SK-N-SH (cell line): ENCODE data around the gene SH3GLB2. TPM values are rescaled to one million over a fixed set of nuclear protein-coding genes. Genes with fewer than 3 reads are reported as not detected.

Experiments used
- CTCF ChIA-PET: fragments of 300-600, 350-600 bp; formaldehyde crosslinking; extraction: SDS; loops from one replicate; lab custom pipeline; 2021; lab: Yijun Ruan, JAX
- POLR2A ChIA-PET: fragments of 350-600 bp; sonication (Branson Sonifier 250); formaldehyde crosslinking; extraction: SDS; loops from one replicate; lab custom pipeline; 2020; ENCODE audit warnings: antibody characterized with exemption, inconsistent platforms; lab: Yijun Ruan, JAX
- DNase-seq: peaks from one replicate; pipeline ENCODE4 v3.0.0; 2012
- H2AFZ ChIP-seq: fragments of 200-600 bp; sonication (generic); 2 replicates; pipeline ENCODE4 v1.8.1; 2016; ENCODE audit warnings: antibody characterized with exemption, mild to moderate bottlenecking, low read depth
- H3F3A ChIP-seq: fragments of 200-600 bp; sonication (generic); replicated peaks from 2 replicates; pipeline ENCODE3; 2016; ENCODE audit warnings: antibody characterized with exemption, mild to moderate bottlenecking; ENCODE audit not compliant: insufficient read depth
- H3K27ac ChIP-seq, 2 experiments: fragments of 200-500 bp in 1 of 2; fragments of 200-600 bp in 1 of 2; sonication (Bioruptor generic) in 1 of 2; sonication (generic), shearing (Covaris generic) in 1 of 2; 2 replicates each; pipeline versions ENCODE4 v1.5.1 to v1.6.1; 2014 to 2016; ENCODE audit warnings: low read depth in 2 of 2, inconsistent platforms in 1 of 2, low read length in 1 of 2, mild to moderate bottlenecking in 1 of 2, mixed read lengths in 1 of 2
- H3K27me3 ChIP-seq: fragments of 200-600 bp; sonication (generic), shearing (Covaris generic); 2 replicates; pipeline ENCODE4 v1.6.1; 2016; ENCODE audit warnings: mixed run types; ENCODE audit not compliant: insufficient read depth
- H3K36me3 ChIP-seq, 2 experiments: fragments of 200-500 bp in 1 of 2; fragments of 200-600 bp in 1 of 2; sonication (Bioruptor generic) in 1 of 2; sonication (generic) in 1 of 2; replicated peaks in 1 of 2; 2 replicates each; pipeline versions ENCODE3 to v1.5.1; 2014 to 2016; ENCODE audit warnings: low read length in 1 of 2, mild to moderate bottlenecking in 1 of 2; ENCODE audit not compliant: insufficient read depth in 2 of 2, control insufficient read depth in 1 of 2
- H3K4me1 ChIP-seq, 2 experiments: fragments of 200-500 bp in 1 of 2; fragments of 200-600 bp in 1 of 2; sonication (Bioruptor generic) in 1 of 2; sonication (generic), shearing (Covaris generic) in 1 of 2; 2 replicates each; pipeline versions ENCODE4 v1.5.1 to v1.6.1; 2014 to 2016; ENCODE audit warnings: low read depth in 1 of 2, low read length in 1 of 2, mixed run types in 1 of 2; ENCODE audit not compliant: insufficient read depth in 2 of 2, control insufficient read depth in 1 of 2
- H3K4me2 ChIP-seq: fragments of 200-600 bp; sonication (generic), shearing (Covaris generic); 2 replicates; pipeline ENCODE4 v1.6.1; 2017; ENCODE audit warnings: mixed run types
- H3K4me3 ChIP-seq, 2 experiments: fragments of 200-500 bp in 1 of 2; fragments of 200-600 bp in 1 of 2; sonication (Bioruptor generic) in 1 of 2; sonication (generic), shearing (Covaris generic) in 1 of 2; 2 replicates each; pipeline versions ENCODE4 v1.5.1 to v1.8.1; 2014 to 2016; ENCODE audit warnings: low read depth in 2 of 2, inconsistent platforms in 1 of 2, low read length in 1 of 2, mild to moderate bottlenecking in 1 of 2, mixed read lengths in 1 of 2, moderate library complexity in 1 of 2
- H3K79me2 ChIP-seq: fragments of 200-600 bp; sonication (generic); 2 replicates; pipeline ENCODE4 v1.8.1; 2017; ENCODE audit warnings: mild to moderate bottlenecking; ENCODE audit not compliant: insufficient read depth
- H3K9ac ChIP-seq: fragments of 200-600 bp; sonication (generic); 2 replicates; pipeline ENCODE4 v1.6.1; 2017; ENCODE audit warnings: mixed run types
- H3K9me2 ChIP-seq: fragments of 200-600 bp; sonication (generic); 2 replicates; pipeline ENCODE4 v1.6.1; 2017; ENCODE audit warnings: mixed run types
- H3K9me3 ChIP-seq: fragments of 200-600 bp; sonication (generic); 2 replicates; pipeline ENCODE4 v1.6.1; 2017; ENCODE audit warnings: mixed run types, mild to moderate bottlenecking, moderate library complexity
- H4K20me1 ChIP-seq: fragments of 200-600 bp; sonication (generic); 2 replicates; pipeline ENCODE4 v1.6.1; 2017; ENCODE audit warnings: mild to moderate bottlenecking, mixed run types; ENCODE audit not compliant: insufficient read depth
- ELF1 ChIP-seq: IDR thresholded peaks from 2 replicates; pipeline ENCODE4 v1.4.0; 2012
- EP300 ChIP-seq, 2 experiments: IDR thresholded peaks; 2 replicates each; pipeline versions ENCODE4 v1.4.0 to v1.6.1; 2012; ENCODE audit warnings: borderline replicate concordance in 1 of 2, low read depth in 1 of 2, low read length in 1 of 2
- FOSL2 ChIP-seq: IDR thresholded peaks from 2 replicates; pipeline ENCODE4 v1.4.0; 2012; ENCODE audit warnings: low read depth, mild to moderate bottlenecking, moderate library complexity, borderline replicate concordance
- GATA2 ChIP-seq: sonication (generic); formaldehyde crosslinking; IDR thresholded peaks from 2 replicates; pipeline ENCODE4 v1.5.0; 2020; ENCODE audit warnings: mild to moderate bottlenecking, missing genetic modification reagents
- JUND ChIP-seq: IDR thresholded peaks from 2 replicates; pipeline ENCODE4 v1.4.0; 2012
- MXI1 ChIP-seq: IDR thresholded peaks from 2 replicates; pipeline ENCODE4 v1.6.1; 2012; ENCODE audit warnings: mild to moderate bottlenecking, low read depth, low read length, improper control_type of control experiment
- RCOR1 ChIP-seq: fragments of 150-350 bp; IDR thresholded peaks from 2 replicates; pipeline ENCODE4 v1.6.1; 2017; ENCODE audit warnings: antibody characterized with exemption, low read length
- RFX5 ChIP-seq: IDR thresholded peaks from 2 replicates; pipeline ENCODE4 v1.6.1; 2012; ENCODE audit warnings: mild to moderate bottlenecking, improper control_type of control experiment, low read length
- RXRA ChIP-seq: IDR thresholded peaks from 2 replicates; pipeline ENCODE4 v1.4.0; 2012; ENCODE audit warnings: low read depth, mild to moderate bottlenecking, borderline replicate concordance
- TAF1 ChIP-seq: IDR thresholded peaks from 2 replicates; pipeline ENCODE4 v1.6.1; 2012; ENCODE audit warnings: low read depth, mild to moderate bottlenecking, low read length, moderate library complexity, borderline replicate concordance
- YY1 ChIP-seq: IDR thresholded peaks from 2 replicates; pipeline ENCODE4 v1.4.0; 2012; ENCODE audit warnings: low read depth, mild to moderate bottlenecking
- WGBS: methylation state at CpG from one replicate; pipeline ENCODE4 v1.1.6; 2017; ENCODE audit warnings: low lambda C conversion rate; 5-methylcytosine and 5-hydroxymethylcytosine counted together
- polyA plus RNA-seq, 3 experiments: library from polyadenylated mRNA; depleted of rRNA; stranded (reverse); fragments of >200 nt; gene quantifications; 2 replicates each; pipeline ENCODE4 v1.2.3, GENCODE V29; 2012
- TF ChIP-seq, protein P1 (sequence below): IDR thresholded peaks from 2 replicates; pipeline ENCODE4; 2012

SH3GLB2 gene
- polyA plus RNA-seq, 1 of the 3 experiments (the other 2 are of a cell fraction) = 94.4 TPM

GRCh38 chr9:129027685-129028191, 393 bp downstream of the SH3GLB2 start:
- Histone ChIP-seq H3K27ac (peak overlapping the region in 1 of 2 experiments; percentile 62; a peak in 2 of 4 replicates), H3K27me3 (no peaks in the 10 kb centered on the region), H4K20me1 (peaks cover 14% of the 10 kb centered on the region), H3K9ac (peak overlapping the region; percentile 71), H3K4me2 (peak overlapping the region; percentile 98), H3K9me3 (no peaks in the 10 kb centered on the region), H3F3A (no peaks in the 10 kb centered on the region), H3K4me3 (peak overlapping the region; percentile 78 to 87), H3K4me1 (peaks cover 15 to 31% of the 10 kb centered on the region in 2 experiments)
- 3% methylated on average over 15 of the region's 47 CpGs for WGBS
- ChIA-PET POLR2A (interaction anchor here (0.5 kb wide), 1 partner anchor 52 kb away, joined by 3 read pairs; no protein-coding TSS in a partner anchor), CTCF (interaction anchor here (0.6 to 1.6 kb wide), 6 partner anchors 10 to 510 kb away, joined by 3 to 6 read pairs (median 4); no protein-coding TSS in a partner anchor)
- no peak for DNase-seq
- TF ChIP-seq JUND (no peak), YY1 (no peak), TAF1 (no peak; the same call in 1 of the 2 replicates), RFX5 (no peak), ELF1 (no peak), EP300 (IDR thresholded peaks at IDR 0.05; ENCODE audit: borderline replicate concordance in 1 of 2, low read depth in 1 of 2, low read length in 1 of 2) (no peak), FOSL2 (no peak), RCOR1 (no peak), RXRA (no peak)
- TF ChIP-seq, protein P1, sequence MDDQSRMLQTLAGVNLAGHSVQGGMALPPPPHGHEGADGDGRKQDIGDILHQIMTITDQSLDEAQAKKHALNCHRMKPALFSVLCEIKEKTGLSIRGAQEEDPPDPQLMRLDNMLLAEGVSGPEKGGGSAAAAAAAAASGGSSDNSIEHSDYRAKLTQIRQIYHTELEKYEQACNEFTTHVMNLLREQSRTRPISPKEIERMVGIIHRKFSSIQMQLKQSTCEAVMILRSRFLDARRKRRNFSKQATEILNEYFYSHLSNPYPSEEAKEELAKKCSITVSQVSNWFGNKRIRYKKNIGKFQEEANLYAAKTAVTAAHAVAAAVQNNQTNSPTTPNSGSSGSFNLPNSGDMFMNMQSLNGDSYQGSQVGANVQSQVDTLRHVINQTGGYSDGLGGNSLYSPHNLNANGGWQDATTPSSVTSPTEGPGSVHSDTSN = no peak
- TF ChIP-seq, all 33 proteins: peak for 0
- Histone ChIP-seq H3K36me3 (no peaks in the 10 kb centered on the region), H3K79me2 (peaks cover 46% of the 10 kb centered on the region), H3K9me2 (no peaks in the 10 kb centered on the region), H2AFZ (peak overlapping the region; percentile 59)

DNA sequence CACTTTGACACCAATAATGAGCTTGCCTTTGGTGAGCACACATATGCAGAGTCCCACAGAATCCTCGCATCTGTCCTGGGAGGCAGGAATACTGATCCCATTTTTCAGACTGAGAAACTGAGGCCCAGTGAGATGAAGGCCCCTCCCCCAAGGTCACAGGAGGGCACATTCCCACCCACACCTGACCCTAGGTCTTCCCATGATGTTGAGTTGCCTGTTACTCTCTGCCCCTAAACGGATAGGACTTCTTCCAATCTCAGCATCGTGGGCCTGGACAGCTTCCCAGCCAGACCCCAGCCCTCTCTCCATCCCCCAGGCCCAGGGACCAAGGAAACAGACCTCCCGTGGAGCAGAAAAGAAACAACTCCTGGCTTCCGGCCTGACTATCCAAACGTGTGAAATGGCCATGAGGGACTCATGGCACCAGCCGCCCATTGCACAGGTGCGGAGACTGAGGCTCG, 877 bp downstream of the SH3GLB2 start:
- H3K27me3 ChIP-seq = no peaks in the 10 kb centered on the region
- peak overlapping the region; percentile 78 to 87 for H3K4me3 ChIP-seq
- CTCF ChIA-PET = interaction anchor here (0.8 to 1.1 kb wide), 2 partner anchors 21 to 175 kb away, joined by 3 read pairs; no protein-coding TSS in a partner anchor
- POLR2A ChIA-PET = interaction anchor here (0.5 kb wide), 1 partner anchor 52 kb away, joined by 3 read pairs; no protein-coding TSS in a partner anchor
- peak overlapping the region; percentile 7 to 62; a peak in 3 of 4 replicates for H3K27ac ChIP-seq
- DNase-seq = peak; percentile 51
- H3K79me2 ChIP-seq = peaks cover 46% of the 10 kb centered on the region
- H3K9ac ChIP-seq = peak overlapping the region; percentile 71
- 17% methylated on average over 9 of the region's 9 CpGs for WGBS
- no peaks in the 10 kb centered on the region for H3K36me3 ChIP-seq
- no peaks in the 10 kb centered on the region for H3K9me3 ChIP-seq
- peak overlapping the region; percentile 98 for H3K4me2 ChIP-seq
- TF ChIP-seq GATA2 (no peak), MXI1 (peak; percentile 10; the same call in 1 of the 2 replicates)
- H3K4me1 ChIP-seq = peaks cover 15 to 31% of the 10 kb centered on the region in 2 experiments
- H2AFZ ChIP-seq = peak overlapping the region; percentile 59
- H4K20me1 ChIP-seq = peaks cover 15% of the 10 kb centered on the region
- H3K9me2 ChIP-seq = no peaks in the 10 kb centered on the region
- H3F3A ChIP-seq = no peaks in the 10 kb centered on the region
